ENCODE measurements around the gene XAB2.

Gene XAB2

DNA sequence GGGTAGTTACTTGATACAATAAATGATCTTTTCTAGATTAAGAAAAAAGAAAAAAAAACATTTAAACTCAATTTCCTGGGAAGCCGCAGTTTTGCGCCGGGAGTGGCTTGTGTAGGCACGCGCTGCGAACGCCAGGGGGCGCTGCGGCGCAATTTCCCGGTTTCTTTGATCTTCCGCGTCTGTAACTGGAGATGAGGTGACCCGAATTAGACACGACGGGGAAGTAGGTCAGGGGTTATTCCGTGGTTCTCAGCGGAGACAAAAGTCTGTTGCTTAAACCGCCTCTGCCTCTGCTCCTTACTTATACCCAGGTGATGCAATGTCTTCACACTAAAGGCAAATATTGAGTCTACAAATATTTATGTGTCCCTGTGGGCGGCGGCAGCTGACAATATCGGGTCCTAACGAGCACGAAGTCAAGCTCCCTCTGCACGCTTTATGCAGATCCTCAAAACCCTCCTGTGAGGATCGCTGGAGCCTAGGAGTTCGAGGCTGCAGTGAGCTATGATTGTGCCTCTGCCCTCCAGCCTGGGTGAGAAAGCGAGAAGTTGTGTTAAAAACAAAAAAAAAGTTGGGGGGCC is 22.8 kb upstream of the XAB2 start:
- peak; percentile 72 for DNase-seq (ENCODE audit: low read depth, low spot score)
- peak overlapping the region; percentile 12 for H3K4me3 ChIP-seq (ENCODE audit: low read depth, low read length)
- in situ Hi-C loops (cut with HindIII; ENCODE audit: low sequenced_read_pairs) = no loop called here
- TF ChIP-seq, protein P1, sequence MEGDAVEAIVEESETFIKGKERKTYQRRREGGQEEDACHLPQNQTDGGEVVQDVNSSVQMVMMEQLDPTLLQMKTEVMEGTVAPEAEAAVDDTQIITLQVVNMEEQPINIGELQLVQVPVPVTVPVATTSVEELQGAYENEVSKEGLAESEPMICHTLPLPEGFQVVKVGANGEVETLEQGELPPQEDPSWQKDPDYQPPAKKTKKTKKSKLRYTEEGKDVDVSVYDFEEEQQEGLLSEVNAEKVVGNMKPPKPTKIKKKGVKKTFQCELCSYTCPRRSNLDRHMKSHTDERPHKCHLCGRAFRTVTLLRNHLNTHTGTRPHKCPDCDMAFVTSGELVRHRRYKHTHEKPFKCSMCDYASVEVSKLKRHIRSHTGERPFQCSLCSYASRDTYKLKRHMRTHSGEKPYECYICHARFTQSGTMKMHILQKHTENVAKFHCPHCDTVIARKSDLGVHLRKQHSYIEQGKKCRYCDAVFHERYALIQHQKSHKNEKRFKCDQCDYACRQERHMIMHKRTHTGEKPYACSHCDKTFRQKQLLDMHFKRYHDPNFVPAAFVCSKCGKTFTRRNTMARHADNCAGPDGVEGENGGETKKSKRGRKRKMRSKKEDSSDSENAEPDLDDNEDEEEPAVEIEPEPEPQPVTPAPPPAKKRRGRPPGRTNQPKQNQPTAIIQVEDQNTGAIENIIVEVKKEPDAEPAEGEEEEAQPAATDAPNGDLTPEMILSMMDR (IDR thresholded peaks at IDR 0.05; ENCODE audit: low read depth, low read length) = peak; percentile 99

DNA sequence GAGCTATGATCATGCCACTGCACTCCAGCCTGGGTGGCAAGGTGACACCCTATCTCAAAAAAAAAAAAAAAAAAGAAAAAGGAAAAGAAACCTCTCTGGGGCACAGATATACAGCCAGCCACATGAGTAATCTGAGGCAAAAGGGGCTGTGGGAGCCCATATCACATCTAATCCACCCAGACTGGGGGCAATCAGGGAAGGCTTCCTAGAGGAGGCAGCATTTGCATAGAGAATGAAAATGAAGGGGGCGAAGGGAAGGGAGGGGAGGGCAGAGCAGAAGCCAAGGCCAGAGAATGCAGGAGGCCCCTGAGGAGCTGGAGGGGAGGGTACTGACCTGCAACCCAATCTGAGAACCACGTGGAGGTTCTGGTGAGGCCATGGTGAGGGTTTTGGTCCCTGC is 20.8 kb upstream of the XAB2 start:
- in situ Hi-C loops (cut with HindIII; ENCODE audit: low sequenced_read_pairs) = no loop called here
- TF ChIP-seq, protein P1 (IDR thresholded peaks at IDR 0.05; ENCODE audit: low read depth, low read length) = no peak
- H3K4me3 ChIP-seq (ENCODE audit: low read depth, low read length) = no peak overlapping the region
- DNase-seq (ENCODE audit: low read depth, low spot score) = no peak

DNA sequence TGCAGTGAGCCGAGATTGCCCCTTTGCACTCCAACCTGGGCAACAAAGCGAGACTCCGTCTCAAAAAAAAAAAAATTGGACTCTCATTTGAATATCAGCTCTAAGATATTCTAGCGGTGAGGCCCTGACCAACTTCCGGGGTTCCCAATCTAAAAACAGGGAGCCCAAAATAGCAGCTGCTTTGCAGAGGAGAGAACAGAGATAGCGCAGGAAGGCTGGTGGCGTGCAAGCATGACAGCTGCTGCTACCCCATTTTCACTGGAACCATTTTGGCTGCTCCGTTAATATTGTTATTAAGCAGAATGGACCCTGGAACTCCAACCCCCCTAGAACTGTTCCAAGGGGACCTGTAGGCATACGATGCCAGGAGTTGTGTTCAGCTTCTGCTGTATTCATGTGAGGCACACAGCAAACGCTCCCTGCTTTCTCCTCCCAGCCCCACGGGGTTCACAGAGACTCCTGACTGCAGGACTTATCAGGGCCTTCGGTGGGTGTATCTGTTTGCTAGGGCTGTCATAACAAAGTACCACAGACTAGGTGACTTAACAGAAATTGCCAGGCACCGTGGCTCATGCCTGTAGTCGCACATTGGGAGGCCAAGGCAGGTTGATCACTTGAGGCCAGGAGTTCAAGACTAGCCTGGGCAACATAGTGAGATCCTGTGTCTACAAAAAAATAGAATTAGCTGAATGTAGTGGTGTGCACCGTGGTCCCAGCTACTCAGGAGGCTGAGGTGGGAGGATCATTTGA is 19.1 kb upstream of the XAB2 start:
- in situ Hi-C loops (cut with HindIII; ENCODE audit: low sequenced_read_pairs) = no loop called here
- DNase-seq (ENCODE audit: low read depth, low spot score) = no peak
- H3K4me3 ChIP-seq (ENCODE audit: low read depth, low read length) = no peak overlapping the region
- TF ChIP-seq, protein P1 (IDR thresholded peaks at IDR 0.05; ENCODE audit: low read depth, low read length) = no peak

DNA sequence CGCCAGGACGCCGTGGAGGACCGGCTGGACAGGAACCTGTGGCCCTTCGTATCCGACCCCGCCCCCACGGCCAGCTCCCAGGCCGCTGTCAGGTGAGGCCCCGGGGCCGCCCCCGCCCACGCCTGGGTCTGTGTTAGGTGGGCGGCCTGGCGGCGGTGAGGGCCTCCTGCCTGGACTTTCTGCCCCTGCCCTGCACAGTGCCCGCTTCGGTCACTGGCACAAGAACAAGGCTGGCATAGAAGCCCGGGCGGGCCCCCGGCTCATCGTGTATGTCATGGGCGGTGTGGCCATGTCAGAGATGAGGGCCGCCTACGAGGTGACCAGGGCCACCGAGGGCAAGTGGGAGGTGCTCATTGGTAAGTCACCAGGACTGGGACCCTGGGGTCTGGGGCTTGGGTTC is 17.8 kb upstream of the XAB2 start:
- in situ Hi-C loops (cut with HindIII; ENCODE audit: low sequenced_read_pairs) = no loop called here
- H3K4me3 ChIP-seq (ENCODE audit: low read depth, low read length) = no peak overlapping the region

DNA sequence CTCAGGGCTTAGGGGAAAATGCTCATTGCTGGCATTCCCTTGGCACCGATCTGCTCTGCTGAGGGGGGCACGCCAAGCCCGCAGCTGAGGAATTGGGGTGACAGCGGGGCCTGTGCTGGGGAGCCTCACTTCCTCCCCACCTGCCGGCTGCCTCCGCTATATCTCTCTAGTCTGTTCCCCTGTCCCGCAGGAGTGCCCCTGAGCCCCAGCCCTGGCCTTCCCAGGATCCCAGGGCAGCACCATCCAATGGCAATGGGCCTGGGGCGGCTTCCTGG is 17.0 kb upstream of the XAB2 start:
- no peak overlapping the region for H3K4me3 ChIP-seq (ENCODE audit: low read depth, low read length)
- no peak for DNase-seq (ENCODE audit: low read depth, low spot score)
- in situ Hi-C loops (cut with HindIII; ENCODE audit: low sequenced_read_pairs) = no loop called here
- TF ChIP-seq, protein P1 (IDR thresholded peaks at IDR 0.05; ENCODE audit: low read depth, low read length) = no peak

More for the DNA sequence above, 17.8 kb upstream of the XAB2 start:
- TF ChIP-seq, protein P1 (IDR thresholded peaks at IDR 0.05; ENCODE audit: low read depth, low read length) = no peak
- no peak for DNase-seq (ENCODE audit: low read depth, low spot score)

DNA sequence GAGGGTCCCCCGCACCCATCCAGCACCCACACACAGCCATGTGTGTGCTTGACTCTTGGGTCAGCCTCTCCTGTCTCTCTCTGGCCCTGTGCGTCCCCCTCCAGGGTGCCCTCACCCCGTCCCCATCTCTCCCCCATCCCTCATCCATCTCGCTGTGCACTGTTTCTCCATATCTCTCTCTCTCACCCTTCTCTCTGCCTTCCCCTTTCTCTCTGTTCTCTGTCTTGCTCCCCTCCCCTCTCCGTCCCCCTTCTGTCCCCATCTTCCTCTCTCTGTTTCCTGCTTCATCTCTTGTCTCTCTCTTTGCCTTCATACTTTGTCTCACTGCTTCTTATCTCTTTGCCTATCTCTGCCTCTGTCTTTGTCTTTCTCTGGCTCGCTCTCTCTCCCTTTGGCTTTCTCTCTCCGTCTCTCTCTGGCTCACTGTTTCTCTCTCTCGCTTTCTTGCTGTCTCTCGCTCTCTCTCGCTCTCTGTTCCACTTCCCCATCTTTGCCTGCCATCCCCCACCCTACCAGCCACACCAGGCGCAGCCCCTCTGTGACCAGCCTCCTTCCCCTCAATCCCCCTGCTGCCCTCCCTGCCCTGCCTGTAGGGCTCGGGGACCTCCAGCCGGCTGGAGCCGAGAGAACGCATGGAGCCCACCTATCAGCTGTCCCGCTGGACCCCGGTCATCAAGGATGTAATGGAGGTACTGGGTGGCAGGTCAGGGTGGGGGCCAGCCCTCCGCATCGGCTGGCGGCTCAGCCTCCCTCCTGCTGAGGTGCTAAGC is 16.5 kb upstream of the XAB2 start:
- DNase-seq (ENCODE audit: low read depth, low spot score) = no peak
- no peak overlapping the region for H3K4me3 ChIP-seq (ENCODE audit: low read depth, low read length)
- in situ Hi-C loops (cut with HindIII; ENCODE audit: low sequenced_read_pairs) = no loop called here
- TF ChIP-seq, protein P1 (IDR thresholded peaks at IDR 0.05; ENCODE audit: low read depth, low read length) = no peak

Measured in astrocyte of the spinal cord (primary cell).